Lung microvascular endothelial cell (primary cell): Measurements from ENCODE around the gene MSANTD2. TPM values are rescaled to one million over a fixed set of nuclear protein-coding genes. Genes with fewer than 3 reads are reported as not detected.
"Not testable (repeated sequence)": the region's sequence is repeated elsewhere in the genome, so short reads cannot be mapped to it uniquely, and the experiment has no call there.

Source experiments
- DNase-seq, 2 donors: peaks; one replicate each; pipeline versions ENCODE4 v3.0.0 to v3.0.0-alpha.2; 2010; ENCODE audit warnings: low read depth in 2 of 2
- total RNA-seq: library from RNA; depleted of rRNA; stranded (reverse); fragments of >200 nt; gene quantifications from 2 replicates; pipeline ENCODE4 v1.2.1, GENCODE V29; 2014

Gene MSANTD2
- total RNA-seq, 1 donor from 2014 or later: 5.6 TPM

GRCh38 chr11:124776865-124777645, 23.2 kb downstream of the MSANTD2 start:
- no peak for DNase-seq

GRCh38 chr11:124770959-124771358, 29.2 kb downstream of the MSANTD2 start:
- DNase-seq: not testable (repeated sequence)

- DNase-seq: peak in 1 of 2 donors; percentile 84
These were observed 30.1 kb downstream of the MSANTD2 start for GRCh38 chr11:124769806-124770774.

GRCh38 chr11:124768914-124769313, 31.3 kb downstream of the MSANTD2 start:
- DNase-seq: no peak

- DNase-seq: no peak
These were observed 34.0 kb downstream of the MSANTD2 start for GRCh38 chr11:124766156-124766555.

GRCh38 chr11:124763156-124763947, 36.9 kb downstream of the MSANTD2 start:
- peak; percentile 88 to 91 for DNase-seq

GRCh38 chr11:124762624-124763155, 37.5 kb downstream of the MSANTD2 start:
- peak; percentile 48 to 49 for DNase-seq

- peak; percentile 47 to 50 for DNase-seq
These were observed 38.0 kb downstream of the MSANTD2 start, which contains the start of gene ESAM for GRCh38 chr11:124762105-124762623. TSS of gene ESAM (minus strand) at chr11:124762290. CDS start at chr11:124762154, 136 bp downstream.

- peak; percentile 18 to 58 for DNase-seq
These were observed 38.7 kb downstream of the MSANTD2 start for GRCh38 chr11:124761301-124762104.

- no peak for DNase-seq
These were observed 39.4 kb downstream of the MSANTD2 start for GRCh38 chr11:124760806-124761205.

GRCh38 chr11:124760205-124760652, 40.0 kb downstream of the MSANTD2 start:
- peak in 1 of 2 donors; percentile 66 for DNase-seq

GRCh38 chr11:124759266-124760204, 40.7 kb downstream of the MSANTD2 start:
- DNase-seq: peak; percentile 55 to 99

GRCh38 chr11:124758355-124759265, 41.6 kb downstream of the MSANTD2 start:
- peak; percentile 86 to 87 for DNase-seq

GRCh38 chr11:124757320-124757719, 42.9 kb downstream of the MSANTD2 start:
- no peak for DNase-seq

GRCh38 chr11:124756753-124757227, 43.4 kb downstream of the MSANTD2 start:
- DNase-seq: no peak

GRCh38 chr11:124756033-124756752, 44.0 kb downstream of the MSANTD2 start:
- DNase-seq: no peak

- DNase-seq: peak in 1 of 2 donors; percentile 29
These were observed 45.5 kb downstream of the MSANTD2 start for GRCh38 chr11:124754710-124755109.
